Common myeloid progenitor, CD34-positive (primary cell): ENCODE results near the gene DPCD.
A peak's percentile ranks its signal among the peaks of the same experiment; 100 is the strongest.

Source experiments
- CTCF ChIA-PET: fragments of 350-600 bp; sonication (Branson Sonifier 250); formaldehyde crosslinking; loops from one replicate; lab custom pipeline; 2021; ENCODE audit warnings: antibody characterized with exemption; lab: Charles Lee
- POLR2A ChIA-PET: fragments of 350-600 bp; sonication (Branson Sonifier 250); formaldehyde crosslinking; loops from one replicate; lab custom pipeline; 2021; ENCODE audit warnings: antibody characterized with exemption; lab: Charles Lee
- DNase-seq, 3 donors: peaks; one replicate each; pipeline versions ENCODE4 v3.0.0 to v3.0.0-alpha.2; 2013
- H3K27ac ChIP-seq, 2 experiments: 1 replicate in 1 of 2; 2 replicates in 1 of 2; pipeline ENCODE4 v1.7.0; 2013; ENCODE audit warnings: inconsistent platforms in 2 of 2, low read length in 2 of 2, mild to moderate bottlenecking in 2 of 2, low read depth in 1 of 2, moderate library complexity in 1 of 2; ENCODE audit not compliant: severe bottlenecking in 2 of 2, insufficient read depth in 1 of 2, poor library complexity in 1 of 2
- H3K27me3 ChIP-seq, 5 experiments: replicated peaks in 2 of 5; 1 replicate in 3 of 5; 2 replicates in 2 of 5; pipeline versions ENCODE4 v1.6.1 to v1.7.0; 2013; ENCODE audit warnings: low read length in 4 of 5, mild to moderate bottlenecking in 2 of 5, moderate library complexity in 2 of 5, inconsistent platforms in 1 of 5; ENCODE audit not compliant: insufficient read depth in 5 of 5, control insufficient read depth in 4 of 5
- H3K36me3 ChIP-seq, 4 experiments: 1 replicate in 2 of 4; 2 replicates in 2 of 4; pipeline versions ENCODE4 v1.6.1 to v1.7.0; 2013; ENCODE audit warnings: low read length in 3 of 4, control low read depth in 1 of 4, mild to moderate bottlenecking in 1 of 4; ENCODE audit not compliant: control insufficient read depth in 4 of 4, insufficient read depth in 4 of 4
- H3K4me1 ChIP-seq, 4 experiments: 1 replicate in 3 of 4; 2 replicates in 1 of 4; pipeline versions ENCODE4 v1.6.1 to v1.7.1; 2013; ENCODE audit warnings: low read length in 3 of 4, mild to moderate bottlenecking in 3 of 4, control low read depth in 1 of 4, inconsistent platforms in 1 of 4, moderate library complexity in 1 of 4; ENCODE audit not compliant: control insufficient read depth in 4 of 4, insufficient read depth in 4 of 4; ENCODE audit errors: control extremely low read depth in 1 of 4
- H3K4me3 ChIP-seq, 7 experiments: 1 replicate in 4 of 7; 2 replicates in 3 of 7; pipeline versions ENCODE4 v1.5.1 to v1.7.0; 2013; ENCODE audit warnings: mild to moderate bottlenecking in 7 of 7, low read length in 6 of 7, moderate library complexity in 6 of 7, inconsistent platforms in 2 of 7, low read depth in 2 of 7, control low read depth in 1 of 7; ENCODE audit not compliant: insufficient read depth in 4 of 7, control insufficient read depth in 1 of 7; ENCODE audit errors: extremely low read depth in 1 of 7
- H3K9me3 ChIP-seq, 5 experiments: 1 replicate in 4 of 5; 2 replicates in 1 of 5; pipeline versions ENCODE4 v1.6.1 to v1.7.1; 2013; ENCODE audit warnings: low read length in 4 of 5, mild to moderate bottlenecking in 2 of 5, inconsistent platforms in 1 of 5, low read depth in 1 of 5, moderate library complexity in 1 of 5; ENCODE audit not compliant: control insufficient read depth in 4 of 5, insufficient read depth in 2 of 5; ENCODE audit errors: control extremely low read depth in 1 of 5
- WGBS: methylation state at CpG from one replicate; pipeline ENCODE4 v1.1.5; 2013; ENCODE audit not compliant: insufficient coverage; 5-methylcytosine and 5-hydroxymethylcytosine counted together

Gene DPCD

DNA sequence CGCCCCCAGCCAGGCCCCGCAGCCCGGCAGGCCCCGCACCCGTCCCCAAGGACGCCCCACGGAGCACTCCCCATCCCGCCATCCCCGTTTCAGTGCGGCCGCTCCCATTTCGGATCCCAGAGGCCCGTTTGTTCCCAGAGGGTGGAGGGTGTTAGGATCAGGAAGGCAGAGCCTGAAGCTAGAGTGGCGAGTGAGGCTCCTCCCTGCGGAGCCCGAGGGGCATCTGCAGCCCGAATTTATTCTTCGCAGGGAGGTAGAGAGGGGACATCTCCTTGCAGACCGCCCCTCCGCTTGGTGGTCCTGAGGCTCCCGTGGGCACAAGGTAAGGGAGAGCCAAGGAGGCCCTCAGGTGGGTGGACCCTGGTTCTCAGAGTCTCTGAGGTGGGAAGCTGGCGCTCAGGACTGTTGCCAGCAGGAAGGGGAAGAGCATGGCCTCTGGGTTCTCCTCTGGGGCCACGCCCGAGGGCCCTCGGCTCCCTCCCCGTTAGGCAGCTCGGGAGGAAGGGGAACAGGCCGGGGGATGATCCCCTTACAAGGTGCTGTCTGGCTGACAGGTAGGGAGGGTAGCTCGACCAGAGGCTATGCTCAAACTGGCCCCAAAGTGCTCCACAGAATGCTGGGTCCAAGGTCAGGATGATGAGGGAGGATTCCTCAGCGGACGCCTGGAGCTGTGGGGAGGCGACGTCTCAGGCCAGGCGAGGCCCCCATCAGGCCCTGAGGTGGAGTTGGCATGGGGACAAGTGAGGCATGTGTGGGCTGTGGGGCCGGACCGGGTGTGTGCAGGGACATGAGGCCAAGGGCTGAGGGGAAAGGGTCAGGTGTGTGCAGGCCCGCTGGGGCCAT is 17.5 kb upstream of the DPCD start:
- H3K36me3 ChIP-seq: no peaks in the 10 kb centered on the region
- peaks cover 4 to 51% (median 25%) of the 10 kb centered on the region in 5 experiments for H3K27me3 ChIP-seq
- H3K9me3 ChIP-seq: peaks cover 0 to 4% (median 0%) of the 10 kb centered on the region in 5 experiments
- peaks cover 0 to 25% (median 22%) of the 10 kb centered on the region in 4 experiments for H3K4me1 ChIP-seq
- H3K4me3 ChIP-seq: peak overlapping the region; percentile 27 to 82 (median 66)
- DNase-seq: peak in 1 of 3 donors; percentile 58
- H3K27ac ChIP-seq: no peak overlapping the region
- ChIA-PET CTCF (interaction anchor here (0.6 to 4.2 kb wide), 29 partner anchors 9 to 361 kb away, joined by 3 to 31 read pairs (median 5); partner anchors contain the start of genes DPCD and POLL), POLR2A (interaction anchor here (0.5 to 1.2 kb wide), 3 partner anchors 34 to 129 kb away, joined by 3 read pairs; no protein-coding TSS in a partner anchor)
- 11% methylated on average over 21 of the region's 37 CpGs for WGBS

DNA sequence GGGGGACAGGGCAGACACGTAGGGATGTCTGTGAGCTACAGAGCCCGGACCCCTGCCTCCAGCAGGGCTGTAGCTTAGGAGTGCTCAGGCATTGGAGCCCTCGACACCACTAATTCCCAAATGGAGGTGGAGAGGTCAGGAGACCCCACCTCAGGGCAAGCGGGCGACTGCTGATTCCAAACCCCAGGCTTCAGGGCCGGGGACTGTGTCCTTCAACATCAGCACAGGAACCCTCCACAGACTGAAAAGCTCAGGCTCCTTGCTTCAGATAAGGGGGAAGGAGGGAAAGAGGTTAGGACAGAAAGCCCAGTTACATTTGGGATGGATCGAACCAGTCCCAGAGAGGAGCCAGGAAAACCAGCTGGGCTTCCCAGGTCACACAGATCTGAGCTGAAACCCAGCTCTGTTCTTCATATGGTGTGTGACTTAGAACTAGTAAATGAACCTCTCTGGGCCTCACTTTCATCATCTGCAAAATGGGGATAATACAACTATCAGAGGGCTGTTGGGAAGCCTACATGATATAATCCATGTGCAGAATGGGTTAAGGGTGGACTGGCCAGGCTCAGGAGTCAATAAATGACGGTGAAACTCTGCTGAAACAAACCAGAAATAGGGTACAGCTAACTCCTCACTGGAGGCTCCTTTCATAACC is 16.7 kb upstream of the DPCD start:
- H3K27ac ChIP-seq: no peak overlapping the region
- ChIA-PET POLR2A (interaction anchor here (0.7 to 1.2 kb wide), 2 partner anchors 35 to 77 kb away, joined by 3 read pairs; no protein-coding TSS in a partner anchor), CTCF (interaction anchor here (0.8 to 4.2 kb wide), 25 partner anchors 9 to 362 kb away, joined by 3 to 31 read pairs (median 5); partner anchors contain the start of genes DPCD and POLL)
- 93% methylated on average over 7 of the region's 8 CpGs for WGBS
- no peak for DNase-seq
- no peaks in the 10 kb centered on the region for H3K36me3 ChIP-seq
- peaks cover 0 to 22% (median 19%) of the 10 kb centered on the region in 4 experiments for H3K4me1 ChIP-seq
- peak overlapping the region in 2 of 7 experiments; percentile 81 to 82 for H3K4me3 ChIP-seq
- H3K9me3 ChIP-seq: peaks cover 0 to 4% (median 0%) of the 10 kb centered on the region in 5 experiments
- peaks cover 4 to 44% (median 20%) of the 10 kb centered on the region in 5 experiments for H3K27me3 ChIP-seq

DNA sequence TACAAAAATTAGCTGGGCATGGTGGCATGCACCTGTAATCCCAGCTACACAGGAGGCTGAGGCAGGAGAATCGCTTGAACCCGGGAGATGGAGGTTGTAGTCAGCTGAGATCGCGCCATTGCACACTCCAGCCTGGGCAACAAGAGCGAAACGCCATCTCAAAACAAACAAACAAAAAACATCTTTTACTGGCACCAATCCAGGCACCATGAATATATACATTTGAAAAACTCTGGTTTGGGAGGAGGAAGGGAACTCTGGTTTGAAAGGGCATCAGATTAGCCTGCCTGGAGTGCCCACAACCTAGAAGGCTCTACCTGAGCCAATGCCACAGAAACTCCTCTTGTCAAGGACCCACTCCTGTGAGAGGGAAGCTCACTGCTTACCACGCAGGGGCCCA is 16.0 kb upstream of the DPCD start:
- H3K9me3 ChIP-seq: peaks cover 0 to 4% (median 0%) of the 10 kb centered on the region in 5 experiments
- H3K4me3 ChIP-seq: no peak overlapping the region
- 100% methylated on average over 2 of the region's 7 CpGs for WGBS
- H3K27ac ChIP-seq: no peak overlapping the region
- H3K27me3 ChIP-seq: peaks cover under 1 to 37% (median 17%) of the 10 kb centered on the region in 5 experiments
- peaks cover 0 to 5% (median 2%) of the 10 kb centered on the region in 4 experiments for H3K36me3 ChIP-seq
- peaks cover 0 to 16% (median 15%) of the 10 kb centered on the region in 4 experiments for H3K4me1 ChIP-seq
- CTCF ChIA-PET: interaction anchor here (1.5 to 4.2 kb wide), 6 partner anchors 8 to 358 kb away, joined by 4 to 31 read pairs (median 21); no protein-coding TSS in a partner anchor
- POLR2A ChIA-PET: no interaction called here
- peak in 1 of 3 donors; percentile 11 for DNase-seq

DNA sequence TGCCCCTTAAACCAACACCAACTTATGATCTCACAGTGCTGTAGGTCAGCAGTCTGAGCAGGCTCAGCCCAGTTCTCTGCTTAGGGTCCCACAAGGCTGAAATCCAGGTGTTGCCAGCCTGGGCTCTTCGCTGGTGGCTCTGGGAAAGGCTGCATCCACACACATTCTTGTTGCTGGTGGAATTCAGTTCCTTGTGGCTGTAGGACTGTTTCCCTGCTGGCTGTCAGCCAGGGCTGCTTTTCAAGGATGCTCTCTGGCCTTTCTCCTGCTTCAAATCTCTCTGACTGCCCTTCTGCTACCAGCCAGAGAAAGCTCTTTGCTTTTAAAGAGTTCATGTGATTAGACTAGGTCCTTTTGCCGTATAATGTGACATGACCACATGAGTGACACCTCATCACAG is 15.3 kb upstream of the DPCD start:
- Histone ChIP-seq H3K4me3 (no peak overlapping the region), H3K9me3 (peaks cover 0 to 4% (median 0%) of the 10 kb centered on the region in 5 experiments), H3K4me1 (peaks cover 0 to 16% (median 15%) of the 10 kb centered on the region in 4 experiments), H3K27ac (no peak overlapping the region), H3K36me3 (peaks cover 0 to 6% (median 4%) of the 10 kb centered on the region in 4 experiments), H3K27me3 (peaks cover 0 to 30% (median 11%) of the 10 kb centered on the region in 5 experiments)
- POLR2A ChIA-PET: no interaction called here
- DNase-seq: no peak
- WGBS: 100% methylated on average over 2 of the region's 2 CpGs
- CTCF ChIA-PET: no interaction called here

DNA sequence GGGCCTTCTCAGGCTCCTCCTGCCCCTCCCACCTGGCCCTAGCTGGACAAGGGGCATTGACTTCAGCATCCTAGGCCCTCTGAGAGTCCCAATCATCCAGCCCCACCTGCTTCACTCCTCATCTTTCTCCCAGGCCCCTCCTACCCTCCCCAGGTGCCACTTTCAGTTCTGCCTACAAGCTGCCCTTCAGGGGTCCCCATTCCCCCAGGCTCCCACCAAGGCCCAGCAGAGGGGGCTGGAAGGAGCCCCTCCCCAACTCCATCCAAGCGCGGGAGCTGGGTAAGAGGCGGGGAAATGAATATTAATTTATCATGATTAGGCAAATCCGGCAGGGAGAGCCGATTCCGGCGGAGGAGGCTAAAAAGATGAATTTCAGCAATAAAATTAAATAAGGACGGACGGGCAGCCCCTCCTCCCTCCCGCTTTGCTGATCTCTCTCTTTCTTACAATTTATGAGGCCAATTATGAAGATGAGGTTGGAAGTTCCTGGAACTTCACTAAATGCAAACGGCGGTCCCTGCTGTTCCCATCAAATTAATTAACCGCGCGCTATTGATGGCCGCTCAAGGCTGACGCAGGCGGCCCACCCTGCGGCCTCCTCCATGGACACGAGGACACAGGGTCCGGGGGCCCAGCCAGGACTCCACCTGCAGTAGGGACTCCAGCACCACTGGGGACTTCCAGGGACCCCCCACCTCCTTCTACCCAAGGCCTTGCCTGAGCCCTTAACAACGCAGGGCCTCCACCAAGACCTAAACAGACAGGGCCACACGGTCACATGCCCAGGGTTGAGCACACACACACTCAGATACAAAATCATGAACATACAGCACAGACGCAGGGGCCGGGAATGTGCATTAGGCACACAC is 14.0 kb upstream of the DPCD start:
- Histone ChIP-seq H3K4me3 (no peak overlapping the region), H3K9me3 (peaks cover 0 to 4% (median 0%) of the 10 kb centered on the region in 5 experiments), H3K4me1 (peaks cover 0 to 16% (median 14%) of the 10 kb centered on the region in 4 experiments), H3K27me3 (peaks cover 0 to 17% (median 3%) of the 10 kb centered on the region in 5 experiments), H3K36me3 (peaks cover 3 to 20% (median 9%) of the 10 kb centered on the region in 4 experiments), H3K27ac (no peak overlapping the region)
- WGBS: 97% methylated on average over 19 of the region's 25 CpGs
- POLR2A ChIA-PET: no interaction called here
- DNase-seq: no peak
- CTCF ChIA-PET: no interaction called here

DNA sequence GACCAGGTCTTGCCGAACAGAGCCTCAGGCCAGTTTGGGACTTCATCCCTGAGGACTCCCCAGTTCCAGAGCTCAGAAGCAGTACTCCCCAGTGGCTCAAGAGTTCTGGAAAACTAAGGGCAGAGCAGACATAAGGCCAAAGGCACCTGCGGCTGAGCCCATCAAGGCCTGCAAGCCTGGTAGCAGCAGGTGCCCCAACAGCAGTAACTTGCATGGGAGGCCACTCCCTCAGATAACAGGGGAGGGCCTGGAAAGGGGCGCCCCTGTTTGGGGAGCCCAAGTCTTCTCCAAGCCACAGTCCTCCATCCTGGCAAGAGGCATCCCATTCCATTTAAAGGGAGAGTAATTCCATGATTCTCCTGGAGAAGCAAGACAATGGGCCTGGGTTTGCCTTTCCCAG is 13.0 kb upstream of the DPCD start:
- peaks cover 0 to 9% (median 0%) of the 10 kb centered on the region in 5 experiments for H3K27me3 ChIP-seq
- no peak overlapping the region for H3K4me3 ChIP-seq
- no peak overlapping the region for H3K27ac ChIP-seq
- 96% methylated on average over 3 of the region's 3 CpGs for WGBS
- no peak for DNase-seq
- CTCF ChIA-PET: interaction anchor here (0.8 to 1.5 kb wide), 2 partner anchors 13 to 362 kb away, joined by 3 read pairs; partner anchors contain the start of genes DPCD and POLL
- POLR2A ChIA-PET: no interaction called here
- H3K9me3 ChIP-seq: peaks cover 0 to 4% (median 0%) of the 10 kb centered on the region in 5 experiments
- peaks cover 0 to 9% (median 6%) of the 10 kb centered on the region in 4 experiments for H3K4me1 ChIP-seq
- peaks cover 3 to 30% (median 16%) of the 10 kb centered on the region in 4 experiments for H3K36me3 ChIP-seq
